PFSK-1 (cell line): Measurements from ENCODE around the gene ATP2A1.

Experiments
- FOXP2 ChIP-seq: optimal IDR thresholded peaks from 2 replicates; pipeline ENCODE3; 2011; ENCODE audit warnings: borderline replicate concordance, control low read depth, inconsistent platforms; ENCODE audit not compliant: insufficient read depth; ENCODE audit errors: extremely low read length, extremely low read depth
- POLR2AphosphoS5 ChIP-seq: IDR thresholded peaks from 2 replicates; pipeline ENCODE4 v1.6.1; 2012; ENCODE audit warnings: low read depth, mild to moderate bottlenecking, control low read depth, low read length, moderate library complexity
- SIN3A ChIP-seq: IDR thresholded peaks from 2 replicates; pipeline ENCODE4 v1.6.1; 2012; ENCODE audit warnings: mild to moderate bottlenecking, low read length, moderate library complexity, borderline replicate concordance; ENCODE audit not compliant: insufficient read depth
- TAF1 ChIP-seq: IDR thresholded peaks from 2 replicates; pipeline ENCODE4 v1.6.1; 2012; ENCODE audit warnings: low read length, control low read depth, borderline replicate concordance; ENCODE audit not compliant: insufficient read depth
- TF ChIP-seq, protein P1 (sequence below), 2 experiments: IDR thresholded peaks; 2 replicates each; pipeline versions ENCODE4 v1.6.1 to v1.8.0; 2011 to 2012; ENCODE audit warnings: low read depth in 2 of 2, low read length in 2 of 2, control low read depth in 1 of 2, inconsistent platforms in 1 of 2, mild to moderate bottlenecking in 1 of 2, moderate library complexity in 1 of 2; ENCODE audit not compliant: insufficient read depth in 1 of 2

DNA sequence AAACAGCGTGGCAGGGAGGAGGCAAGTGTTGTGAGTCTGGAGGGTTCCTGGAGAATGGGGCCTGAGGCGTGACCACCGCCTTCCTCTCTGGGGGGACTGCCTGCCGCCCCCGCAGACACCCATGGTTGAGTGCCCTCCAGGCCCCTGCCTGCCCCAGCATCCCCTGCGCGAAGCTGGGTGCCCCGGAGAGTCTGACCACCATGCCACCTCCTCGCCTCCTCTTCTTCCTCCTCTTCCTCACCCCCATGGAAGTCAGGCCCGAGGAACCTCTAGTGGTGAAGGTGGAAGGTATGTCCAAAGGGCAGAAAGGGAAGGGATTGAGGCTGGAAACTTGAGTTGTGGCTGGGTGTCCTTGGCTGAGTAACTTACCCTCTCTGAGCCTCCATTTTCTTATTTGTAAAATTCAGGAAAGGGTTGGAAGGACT is 53.5 kb downstream of the ATP2A1 start, which contains the start of gene CD19:
- TF ChIP-seq POLR2AphosphoS5 = no peak
- no peak for TF ChIP-seq TAF1
- TF ChIP-seq, protein P1, sequence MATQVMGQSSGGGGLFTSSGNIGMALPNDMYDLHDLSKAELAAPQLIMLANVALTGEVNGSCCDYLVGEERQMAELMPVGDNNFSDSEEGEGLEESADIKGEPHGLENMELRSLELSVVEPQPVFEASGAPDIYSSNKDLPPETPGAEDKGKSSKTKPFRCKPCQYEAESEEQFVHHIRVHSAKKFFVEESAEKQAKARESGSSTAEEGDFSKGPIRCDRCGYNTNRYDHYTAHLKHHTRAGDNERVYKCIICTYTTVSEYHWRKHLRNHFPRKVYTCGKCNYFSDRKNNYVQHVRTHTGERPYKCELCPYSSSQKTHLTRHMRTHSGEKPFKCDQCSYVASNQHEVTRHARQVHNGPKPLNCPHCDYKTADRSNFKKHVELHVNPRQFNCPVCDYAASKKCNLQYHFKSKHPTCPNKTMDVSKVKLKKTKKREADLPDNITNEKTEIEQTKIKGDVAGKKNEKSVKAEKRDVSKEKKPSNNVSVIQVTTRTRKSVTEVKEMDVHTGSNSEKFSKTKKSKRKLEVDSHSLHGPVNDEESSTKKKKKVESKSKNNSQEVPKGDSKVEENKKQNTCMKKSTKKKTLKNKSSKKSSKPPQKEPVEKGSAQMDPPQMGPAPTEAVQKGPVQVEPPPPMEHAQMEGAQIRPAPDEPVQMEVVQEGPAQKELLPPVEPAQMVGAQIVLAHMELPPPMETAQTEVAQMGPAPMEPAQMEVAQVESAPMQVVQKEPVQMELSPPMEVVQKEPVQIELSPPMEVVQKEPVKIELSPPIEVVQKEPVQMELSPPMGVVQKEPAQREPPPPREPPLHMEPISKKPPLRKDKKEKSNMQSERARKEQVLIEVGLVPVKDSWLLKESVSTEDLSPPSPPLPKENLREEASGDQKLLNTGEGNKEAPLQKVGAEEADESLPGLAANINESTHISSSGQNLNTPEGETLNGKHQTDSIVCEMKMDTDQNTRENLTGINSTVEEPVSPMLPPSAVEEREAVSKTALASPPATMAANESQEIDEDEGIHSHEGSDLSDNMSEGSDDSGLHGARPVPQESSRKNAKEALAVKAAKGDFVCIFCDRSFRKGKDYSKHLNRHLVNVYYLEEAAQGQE (IDR thresholded peaks at IDR 0.05; ENCODE audit: insufficient read depth in 1 of 2, low read depth in 2 of 2, low read length in 2 of 2) = no peak
- no peak for TF ChIP-seq SIN3A
- no peak for TF ChIP-seq FOXP2
